Natural killer cell (primary cell): ENCODE results near the gene TASOR. TPM values are rescaled to one million over a fixed set of nuclear protein-coding genes. Genes with fewer than 3 reads are reported as not detected.

Source experiments
- ATAC-seq, 3 donors: fragments of 150-1000 bp in 2 of 3; fragments of 200-7000 bp in 1 of 3; cut with Tn5 transposase; 1 replicate in 1 of 3; 2 replicates in 2 of 3; pipeline ENCODE4 v1.10.0; 2021; ENCODE audit warnings: mild to moderate bottlenecking in 2 of 3, moderate library complexity in 2 of 3
- DNase-seq, 2 donors: peaks; one replicate each; pipeline versions ENCODE4 v3.0.0 to v3.0.0-alpha.2; 2013 to 2021; ENCODE audit warnings: mixed read lengths in 1 of 2
- H3K27ac ChIP-seq: one replicate; pipeline ENCODE4 v1.5.1; 2013; ENCODE audit warnings: mild to moderate bottlenecking, low read length
- H3K27me3 ChIP-seq: one replicate; pipeline ENCODE4 v1.6.1; 2013; ENCODE audit warnings: low read length; ENCODE audit not compliant: control insufficient read depth, insufficient read depth
- H3K36me3 ChIP-seq: one replicate; pipeline ENCODE4 v1.6.1; 2013; ENCODE audit warnings: low read length; ENCODE audit not compliant: control insufficient read depth, insufficient read depth
- H3K4me1 ChIP-seq: one replicate; pipeline ENCODE4 v1.6.1; 2013; ENCODE audit warnings: low read length; ENCODE audit not compliant: control insufficient read depth, insufficient read depth
- H3K4me3 ChIP-seq: one replicate; pipeline ENCODE4 v1.5.1; 2013; ENCODE audit warnings: low read length
- H3K9me3 ChIP-seq: one replicate; pipeline ENCODE4 v1.6.1; 2013; ENCODE audit warnings: low read length; ENCODE audit not compliant: control insufficient read depth, insufficient read depth
- H3K27ac Mint-ChIP-seq, 2 donors: one replicate each; pipeline ENCODE4 v1.8.0; 2022; ENCODE audit warnings: mild to moderate bottlenecking in 2 of 2, mixed read lengths in 2 of 2, moderate library complexity in 1 of 2
- H3K27me3 Mint-ChIP-seq, 2 donors: one replicate each; pipeline ENCODE4 v1.8.0; 2022; ENCODE audit warnings: low read depth in 2 of 2, mixed read lengths in 2 of 2
- H3K36me3 Mint-ChIP-seq: one replicate; pipeline ENCODE4 v1.8.0; 2022; ENCODE audit warnings: mixed read lengths
- H3K4me1 Mint-ChIP-seq, 2 donors: one replicate each; pipeline ENCODE4 v1.8.0; 2022; ENCODE audit warnings: mixed read lengths in 2 of 2
- H3K4me3 Mint-ChIP-seq: one replicate; pipeline ENCODE4 v1.8.0; 2022; ENCODE audit warnings: mild to moderate bottlenecking, moderate library complexity, mixed read lengths
- H3K9me3 Mint-ChIP-seq, 2 donors: one replicate each; pipeline ENCODE4 v1.8.0; 2022; ENCODE audit warnings: mixed read lengths in 2 of 2
- CTCF ChIP-seq: fragments of 200-600 bp; IDR thresholded peaks from one replicate; pipeline ENCODE4 v1.8.0; 2022; ENCODE audit warnings: antibody characterized with exemption
- WGBS: methylation state at CpG from one replicate; pipeline ENCODE4 v1.1.7; 2013; ENCODE audit warnings: missing lambda C conversion rate; ENCODE audit not compliant: insufficient coverage; 5-methylcytosine and 5-hydroxymethylcytosine counted together
- intact Hi-C: fragments of 100-400 bp; cut with micrococcal nuclease; formaldehyde crosslinking; loops from one replicate; pipeline ENCODE4 v1.14.2; 2022
- total RNA-seq, 4 donors: library from RNA; stranded (reverse); fragments of 120-200 nt in 1 of 4; gene quantifications; one replicate each; pipeline versions ENCODE4 v1.2.3 to v1.2.4, GENCODE V29; 2013 to 2022

Gene TASOR
- total RNA-seq, 3 donors from 2014 or later (not counting 1 experiment from before 2014, with no cell fraction given): 73.5 to 96.4 (median 81.8) TPM

DNA sequence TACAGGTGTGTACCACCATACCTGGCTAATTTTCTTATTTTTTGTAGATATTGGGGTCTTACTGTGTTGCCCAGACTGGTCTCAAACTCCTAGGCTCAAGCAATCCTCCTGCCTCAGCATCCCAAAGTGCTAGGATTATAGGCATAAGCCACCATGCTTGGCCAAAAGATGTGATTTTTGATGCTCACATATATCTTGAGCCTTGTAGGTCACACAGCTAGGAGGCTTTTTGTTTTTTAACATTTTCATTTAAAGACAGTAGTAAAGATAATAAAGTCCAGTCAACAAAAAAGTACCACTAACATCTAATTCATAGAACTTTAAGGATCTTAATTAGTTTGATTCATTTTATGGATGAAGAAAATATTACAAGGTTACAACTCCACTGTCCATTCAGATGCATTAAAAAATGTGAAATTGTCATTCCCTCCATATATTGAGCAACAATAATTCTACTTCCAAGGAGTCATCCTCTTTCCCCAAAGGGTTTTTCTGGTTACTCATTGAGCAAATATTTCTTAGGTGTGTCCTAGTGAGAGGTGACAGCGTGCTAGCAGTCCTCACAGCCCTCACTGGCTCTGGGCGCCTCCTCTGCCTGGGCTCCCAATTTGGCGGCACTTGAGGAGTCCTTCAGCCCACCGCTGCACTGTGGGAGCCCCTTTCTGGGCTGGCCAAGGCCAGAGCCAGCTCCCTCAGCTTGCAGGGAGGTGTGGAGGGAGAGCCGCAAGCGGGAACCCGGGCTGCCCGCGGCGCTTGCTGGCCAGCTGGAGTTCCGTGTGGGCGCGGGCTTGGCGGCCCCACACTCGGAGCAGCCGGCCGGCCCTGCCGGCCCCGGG, 8.3 kb upstream of the TASOR start:
- H3K9me3 Mint-ChIP-seq: no peaks in the 10 kb centered on the region
- no peak overlapping the region for H3K27ac ChIP-seq
- H3K4me3 ChIP-seq: no peak overlapping the region
- TF ChIP-seq CTCF: no peak
- peaks cover 36 to 41% of the 10 kb centered on the region in 2 donors for H3K4me1 Mint-ChIP-seq
- intact Hi-C loops: no loop called here
- no peaks in the 10 kb centered on the region for H3K36me3 ChIP-seq
- peaks cover 27% of the 10 kb centered on the region for H3K4me1 ChIP-seq
- no peaks in the 10 kb centered on the region for H3K27me3 ChIP-seq
- H3K36me3 Mint-ChIP-seq: no peaks in the 10 kb centered on the region
- WGBS: 96% methylated on average over 17 of the region's 19 CpGs
- H3K9me3 ChIP-seq: no peaks in the 10 kb centered on the region
- H3K27ac Mint-ChIP-seq: no peak overlapping the region
- no peak for ATAC-seq
- peak overlapping the region; percentile 28 for H3K4me3 Mint-ChIP-seq
- no peaks in the 10 kb centered on the region for H3K27me3 Mint-ChIP-seq
- no peak for DNase-seq

DNA sequence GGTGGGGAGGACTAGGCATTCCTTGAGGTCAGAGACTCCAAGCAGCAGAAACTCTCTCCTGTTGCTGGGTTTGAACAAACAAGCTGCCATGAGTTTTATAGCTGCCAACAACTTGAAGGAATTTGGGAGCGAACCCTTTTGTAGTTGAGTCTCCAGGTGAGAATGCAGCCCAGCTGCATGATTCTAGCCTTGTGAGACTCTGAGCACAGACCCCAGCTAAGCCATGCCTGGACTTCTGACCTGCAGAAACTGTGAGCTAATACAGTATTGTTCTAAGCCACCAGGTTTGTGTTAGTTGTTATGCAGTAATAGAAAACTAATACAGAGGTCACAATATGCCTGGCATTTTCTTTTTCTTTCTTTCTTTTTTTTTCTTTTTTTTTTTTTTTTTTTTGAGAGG, 6.2 kb upstream of the TASOR start:
- no peaks in the 10 kb centered on the region for H3K27me3 ChIP-seq

DNA sequence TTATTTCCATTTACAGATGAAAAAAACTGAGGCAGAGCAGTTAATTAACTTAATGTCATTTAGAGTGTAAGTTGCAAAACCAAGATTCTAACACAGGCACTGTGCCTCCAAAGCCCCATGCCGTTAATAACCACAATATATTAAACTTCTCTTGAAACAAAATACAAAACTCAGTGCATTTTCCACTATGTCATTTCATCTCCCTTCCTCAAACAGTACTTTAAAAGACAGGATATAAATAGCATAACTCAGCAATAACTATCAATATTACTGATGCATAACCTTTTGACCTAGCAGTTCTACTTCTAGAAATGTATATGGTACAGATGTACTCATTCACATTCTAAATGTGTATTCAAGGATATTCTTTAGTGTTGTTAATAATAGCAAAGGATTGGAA, 5.1 kb upstream of the TASOR start:
- no peaks in the 10 kb centered on the region for H3K36me3 ChIP-seq
- no peaks in the 10 kb centered on the region for H3K27me3 Mint-ChIP-seq
- DNase-seq (no peak), ATAC-seq (no peak)
- peaks cover 13 to 16% of the 10 kb centered on the region in 2 donors for H3K4me1 Mint-ChIP-seq
- no peaks in the 10 kb centered on the region for H3K9me3 Mint-ChIP-seq
- no peak for TF ChIP-seq CTCF
- intact Hi-C loops: no loop called here
- peaks cover 4% of the 10 kb centered on the region for H3K9me3 ChIP-seq
- no peaks in the 10 kb centered on the region for H3K27me3 ChIP-seq
- no peak overlapping the region for H3K27ac ChIP-seq
- H3K27ac Mint-ChIP-seq: no peak overlapping the region
- H3K4me3 Mint-ChIP-seq: no peak overlapping the region
- peaks cover 18% of the 10 kb centered on the region for H3K4me1 ChIP-seq
- 60% methylated on average over 1 of the region's 1 CpG for WGBS
- no peak overlapping the region for H3K4me3 ChIP-seq
- no peaks in the 10 kb centered on the region for H3K36me3 Mint-ChIP-seq

More for the DNA sequence above, 6.2 kb upstream of the TASOR start:
- Histone ChIP-seq H3K4me3 (no peak overlapping the region), H3K9me3 (no peaks in the 10 kb centered on the region), H3K27ac (no peak overlapping the region), H3K4me1 (peaks cover 20% of the 10 kb centered on the region), H3K36me3 (no peaks in the 10 kb centered on the region)
- H3K36me3 Mint-ChIP-seq: no peaks in the 10 kb centered on the region
- no peak for DNase-seq
- peaks cover 20 to 23% of the 10 kb centered on the region in 2 donors for H3K4me1 Mint-ChIP-seq
- ATAC-seq: no peak
- no peak for TF ChIP-seq CTCF
- no peaks in the 10 kb centered on the region for H3K9me3 Mint-ChIP-seq
- 97% methylated on average over 1 of the region's 1 CpG for WGBS
- intact Hi-C loops: no loop called here
- no peaks in the 10 kb centered on the region for H3K27me3 Mint-ChIP-seq
- H3K27ac Mint-ChIP-seq: no peak overlapping the region
- no peak overlapping the region for H3K4me3 Mint-ChIP-seq
